GM18858 (cell line): ENCODE data around the gene FBN1.

Source experiments
- ATAC-seq: cut with Tn5 transposase; IDR thresholded peaks from one replicate; pipeline ENCODE4 v1.9.1; 2021; ENCODE audit not compliant: unreplicated experiment

Gene FBN1

DNA sequence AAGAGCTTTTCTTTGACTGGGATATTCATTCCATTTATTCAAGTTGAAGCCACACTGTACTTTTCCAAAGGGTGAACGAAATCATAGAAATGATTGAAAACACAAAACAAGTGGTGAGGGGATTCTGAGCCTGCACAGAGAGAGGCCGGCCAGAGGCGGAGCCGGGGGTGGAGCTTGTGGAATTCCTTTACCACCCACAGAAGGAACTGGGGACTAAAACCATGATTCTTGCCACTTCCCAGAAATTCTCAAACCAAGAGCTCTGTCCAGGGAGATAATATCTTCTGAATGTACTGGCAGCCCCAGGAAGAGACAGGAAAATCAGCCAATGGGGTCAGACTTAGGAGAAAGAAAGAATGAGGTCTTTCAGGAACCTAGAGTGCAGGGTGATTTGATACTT, 20.8 kb downstream of the FBN1 start:
- ATAC-seq = no peak

DNA sequence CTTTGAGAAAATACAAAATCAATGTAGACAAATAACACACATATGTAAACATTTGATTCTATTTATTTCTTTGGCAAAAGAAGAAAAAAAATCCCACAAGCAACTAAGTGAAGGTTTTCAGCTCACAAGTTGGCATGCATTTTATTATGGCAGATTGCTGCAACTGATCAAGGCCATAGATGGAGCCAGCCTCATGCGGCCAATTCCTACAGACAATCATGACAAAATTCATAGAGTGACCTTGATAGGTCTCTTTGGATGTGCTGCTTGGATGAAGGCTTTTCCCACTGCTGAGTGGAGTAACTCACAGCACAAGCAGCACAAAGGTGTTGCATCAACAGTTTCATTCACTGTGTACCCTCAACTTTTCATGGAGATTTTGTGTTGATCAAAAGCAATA, 22.1 kb downstream of the FBN1 start:
- ATAC-seq = no peak

DNA sequence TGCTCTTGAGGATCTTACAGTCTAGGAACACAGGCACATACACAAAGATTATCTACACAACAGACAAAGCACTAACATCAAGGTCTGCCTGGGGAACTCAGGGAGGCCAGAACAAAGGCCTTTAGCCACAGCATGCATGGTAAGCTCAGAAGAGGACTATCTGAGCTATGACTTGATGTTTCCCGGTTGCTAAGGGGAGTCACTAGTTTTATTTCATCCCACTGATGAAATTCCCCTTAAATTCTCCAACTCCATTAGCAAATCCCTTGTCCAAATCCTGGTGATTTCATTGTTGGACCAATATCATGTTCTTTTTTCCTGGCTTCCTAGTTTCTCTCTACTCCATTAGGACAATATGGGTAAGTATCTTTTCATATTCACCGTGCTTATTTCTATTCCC, 23.3 kb downstream of the FBN1 start:
- no peak for ATAC-seq

DNA sequence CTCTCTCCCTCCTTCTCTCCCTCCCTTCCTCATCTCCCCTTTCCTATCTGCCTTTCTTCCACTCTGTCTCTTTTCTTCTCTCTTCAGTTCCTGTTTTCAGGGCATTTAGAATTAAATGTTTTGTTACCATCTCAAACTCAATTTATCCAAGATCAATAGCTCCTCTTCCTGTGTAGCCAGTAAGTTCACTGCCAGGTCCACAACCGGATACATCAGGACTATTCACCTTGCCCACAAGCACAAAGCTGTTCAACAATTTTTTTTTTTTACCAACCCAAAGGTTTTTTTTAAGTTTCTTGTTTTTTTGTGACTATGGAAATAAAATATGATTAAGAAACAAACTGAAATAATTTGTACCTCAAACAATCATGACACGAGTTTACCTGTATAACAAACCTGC, 26.1 kb downstream of the FBN1 start:
- no peak for ATAC-seq

DNA sequence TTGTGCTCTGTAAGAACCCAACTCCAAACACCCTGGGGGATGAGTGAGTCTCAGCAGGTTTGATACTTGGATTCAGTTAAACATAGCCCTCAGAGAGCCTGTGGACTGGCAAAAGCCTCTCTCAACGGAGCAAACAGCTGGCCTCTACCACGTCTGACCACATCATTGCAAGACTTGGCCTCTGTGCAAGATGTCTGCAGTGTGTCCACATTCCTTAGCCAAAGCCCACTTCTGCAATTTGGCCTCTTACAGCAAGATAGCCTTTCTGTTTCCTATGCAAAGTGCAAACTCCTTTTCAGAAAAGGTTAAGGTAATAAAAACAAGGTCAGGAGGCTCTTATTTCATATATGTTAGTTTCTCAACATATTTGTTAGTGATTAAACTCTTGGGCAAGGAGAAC, 27.9 kb downstream of the FBN1 start:
- no peak for ATAC-seq

DNA sequence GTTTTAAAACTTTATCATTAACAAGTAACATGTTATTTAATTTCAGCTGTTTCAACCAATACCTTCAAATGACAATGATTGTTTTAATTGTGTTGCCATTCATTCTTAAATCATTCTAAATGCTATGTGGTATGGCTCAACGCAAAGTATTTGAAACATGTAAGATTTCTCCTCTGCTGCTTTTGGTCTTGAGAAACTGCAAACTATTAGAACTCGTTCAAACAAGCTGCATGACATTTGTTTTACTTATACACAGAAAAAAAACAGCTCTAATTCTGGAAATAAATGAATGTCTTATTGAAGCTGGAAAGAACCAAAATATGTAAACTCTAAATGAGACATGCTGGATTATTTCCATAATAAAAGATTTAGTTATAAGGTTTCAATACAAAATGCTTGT, 29.3 kb downstream of the FBN1 start:
- no peak for ATAC-seq

DNA sequence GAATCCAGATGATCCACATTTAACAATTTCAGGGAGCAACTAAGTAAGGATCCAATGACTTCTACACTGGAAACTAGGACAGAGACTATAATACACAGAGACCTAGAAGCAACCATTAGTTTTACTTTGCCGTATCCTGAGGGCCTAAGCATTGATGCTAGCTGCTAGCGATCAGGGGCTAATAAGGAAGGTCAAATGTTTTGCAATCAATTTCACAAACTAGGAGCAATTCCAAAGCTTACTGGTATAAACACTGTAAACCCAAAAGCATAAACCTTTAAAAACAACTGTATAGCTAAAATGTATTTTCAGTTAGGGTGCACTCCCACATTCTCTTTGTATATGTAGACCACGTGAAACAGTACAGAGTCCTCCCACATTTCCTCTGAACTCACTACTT, 31.5 kb downstream of the FBN1 start:
- ATAC-seq = no peak

DNA sequence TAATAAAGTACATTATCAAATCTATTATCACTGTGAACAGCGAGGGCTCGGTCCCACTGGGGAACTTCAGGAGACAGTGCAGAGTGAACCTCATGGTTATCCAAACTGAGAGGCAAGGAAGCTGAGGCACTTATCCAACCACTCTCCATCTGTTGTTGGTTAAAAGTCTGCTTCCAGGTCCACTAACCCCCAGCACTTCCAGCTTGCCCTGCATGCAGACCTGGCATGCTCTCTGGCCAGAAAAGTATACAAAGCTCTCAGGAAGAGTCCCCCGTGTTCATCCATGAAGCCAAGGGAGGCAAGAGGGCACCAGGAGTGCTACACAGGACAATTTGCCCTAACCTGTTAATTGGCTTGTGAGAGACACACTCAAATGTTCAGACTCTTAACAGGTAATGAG, 36.0 kb downstream of the FBN1 start:
- no peak for ATAC-seq

DNA sequence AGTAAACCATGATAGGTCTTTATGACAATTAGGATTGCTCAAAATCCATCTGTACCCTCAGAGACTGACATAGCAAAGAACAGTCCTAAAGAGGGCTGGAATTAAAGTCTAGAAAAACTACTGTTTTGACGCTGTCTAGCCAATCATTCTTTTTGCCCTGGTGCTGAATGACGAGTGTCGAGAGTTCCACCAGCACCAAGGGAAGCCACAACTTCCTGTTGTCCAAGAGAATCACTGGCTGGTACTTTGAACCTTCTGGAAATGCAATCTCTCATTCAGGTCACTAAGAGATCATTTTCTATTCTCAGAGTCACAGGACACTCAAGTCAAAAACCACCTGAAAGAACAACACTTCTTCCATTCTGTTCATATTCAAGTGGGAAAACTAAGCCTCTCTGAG, 37.7 kb downstream of the FBN1 start:
- no peak for ATAC-seq

DNA sequence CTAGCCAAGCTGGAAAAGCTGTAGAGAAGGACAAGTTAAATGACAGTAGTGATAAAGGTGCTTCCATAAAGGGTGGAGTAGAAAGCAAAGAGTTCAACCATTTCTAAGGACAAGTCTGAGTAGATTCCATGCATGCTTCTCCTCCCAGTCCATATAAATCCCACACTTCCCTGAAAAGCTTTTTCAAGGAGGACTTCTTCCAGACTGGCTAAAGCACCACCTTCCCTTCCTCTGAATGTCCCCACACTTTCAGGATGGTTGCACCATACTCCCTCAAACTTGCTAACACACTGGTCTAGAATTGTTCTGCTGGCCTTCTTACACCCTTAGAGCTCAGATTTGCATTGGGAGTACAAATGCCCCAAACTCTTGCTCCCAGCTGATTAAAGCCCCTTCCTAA, 40.9 kb downstream of the FBN1 start:
- no peak for ATAC-seq

DNA sequence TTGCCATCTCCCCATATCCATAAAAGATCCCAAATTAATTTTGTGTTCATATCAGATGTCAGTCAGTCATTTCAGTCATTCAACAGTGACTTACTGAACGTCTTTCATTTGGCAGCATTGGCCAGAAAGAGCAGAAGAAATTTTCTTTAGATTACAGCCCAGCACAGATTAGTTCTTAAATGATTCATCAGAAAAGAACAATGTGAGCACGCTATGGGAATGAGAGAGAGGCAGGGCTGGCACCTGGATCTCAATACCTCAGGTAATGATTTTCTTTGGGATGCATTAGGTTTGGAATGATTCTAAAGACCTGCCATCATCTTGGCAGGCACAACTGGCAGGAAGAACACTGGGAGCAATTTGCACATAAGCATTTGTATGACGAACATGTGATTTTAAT, 41.6 kb downstream of the FBN1 start:
- ATAC-seq = no peak

DNA sequence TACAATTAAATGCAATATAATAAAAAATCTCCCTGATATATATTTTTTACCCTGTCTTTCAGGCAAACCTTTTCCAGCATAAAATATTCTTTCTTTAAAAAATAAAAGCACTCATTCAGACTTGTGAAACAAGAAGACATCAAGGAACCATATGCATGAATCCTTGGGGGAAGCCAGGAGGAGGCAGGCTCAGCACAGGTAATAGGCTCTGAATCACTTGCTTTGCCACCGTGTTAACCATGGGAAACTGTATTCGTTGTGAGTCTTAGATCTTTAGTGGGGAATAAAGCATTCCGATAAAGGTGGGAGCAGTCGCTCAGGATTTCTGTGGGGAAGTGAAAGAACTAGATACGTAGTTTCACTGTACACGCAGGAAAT, 42.4 kb downstream of the FBN1 start:
- no peak for ATAC-seq

DNA sequence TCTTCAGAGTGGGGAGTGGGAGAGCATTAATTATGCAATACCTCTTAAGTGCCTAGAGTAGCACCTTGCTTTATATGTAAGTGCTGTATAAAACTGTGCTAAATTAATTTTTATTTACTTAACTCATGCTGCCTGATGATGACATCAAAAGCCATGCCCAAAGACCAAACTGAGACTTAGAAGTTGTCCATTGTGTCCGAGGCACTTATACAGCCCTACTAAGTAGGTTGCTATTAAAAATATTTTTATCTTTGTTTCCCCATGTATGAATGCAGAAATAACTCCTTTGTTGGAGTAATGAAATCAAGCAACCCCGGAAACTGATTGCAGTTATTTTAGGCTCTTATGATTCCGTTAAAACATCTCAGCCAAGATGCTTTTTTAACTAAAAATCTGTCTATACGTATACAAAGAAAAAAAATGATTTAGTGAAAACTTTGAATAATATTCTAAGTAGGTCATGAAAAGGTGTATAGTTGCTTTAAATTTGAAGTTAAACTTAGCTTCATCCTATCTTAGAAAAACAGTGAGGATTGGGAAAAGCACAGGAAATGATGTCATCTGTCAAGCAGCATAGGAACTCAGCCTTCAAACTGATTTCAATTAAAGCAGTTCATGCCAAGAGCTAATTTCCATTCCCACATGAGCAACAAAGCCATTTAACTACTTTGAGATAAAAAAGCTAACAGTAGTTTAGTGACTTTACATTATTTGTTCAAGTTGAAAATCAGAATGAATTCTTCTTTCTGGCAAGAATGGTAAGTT, 43.0 kb downstream of the FBN1 start:
- no peak for ATAC-seq

DNA sequence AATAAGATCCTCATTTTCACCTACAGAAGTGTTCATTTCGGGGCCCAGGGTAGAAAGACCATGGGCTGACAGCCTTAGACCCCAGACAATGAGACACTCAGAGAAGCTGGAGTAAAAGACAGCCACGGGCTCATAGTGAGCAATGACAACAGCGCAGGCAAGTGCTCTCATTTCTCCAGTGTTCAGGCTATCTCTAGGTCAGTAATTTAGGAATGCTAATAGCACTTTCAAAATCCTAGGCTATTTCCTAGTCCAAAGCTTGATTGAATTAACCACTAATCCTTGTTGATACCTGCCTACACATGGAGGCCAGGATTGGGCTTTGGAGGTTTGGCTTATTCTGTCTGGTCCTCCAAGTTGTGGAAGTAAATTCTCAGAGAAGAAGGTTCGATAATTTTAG, 44.4 kb downstream of the FBN1 start:
- no peak for ATAC-seq

DNA sequence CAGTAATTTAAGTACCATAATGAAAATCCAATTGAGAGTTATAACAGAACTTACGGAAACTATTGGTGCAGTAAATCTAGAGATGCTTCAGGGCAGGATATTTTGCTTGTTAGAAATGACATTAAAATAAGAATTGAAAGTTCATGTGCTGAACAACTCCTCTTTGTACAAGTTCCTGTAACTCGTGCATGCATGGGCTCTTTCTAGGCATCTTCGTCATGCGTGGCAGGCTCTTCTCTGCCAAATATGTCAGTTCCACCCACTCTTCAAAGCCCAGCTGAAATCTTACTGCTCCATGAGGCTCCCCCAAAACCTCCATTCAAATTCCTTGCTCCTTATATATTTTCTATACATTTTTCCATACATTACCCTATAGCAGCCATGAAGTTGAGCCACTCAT, 48.7 kb downstream of the FBN1 start:
- ATAC-seq = peak; percentile 17

DNA sequence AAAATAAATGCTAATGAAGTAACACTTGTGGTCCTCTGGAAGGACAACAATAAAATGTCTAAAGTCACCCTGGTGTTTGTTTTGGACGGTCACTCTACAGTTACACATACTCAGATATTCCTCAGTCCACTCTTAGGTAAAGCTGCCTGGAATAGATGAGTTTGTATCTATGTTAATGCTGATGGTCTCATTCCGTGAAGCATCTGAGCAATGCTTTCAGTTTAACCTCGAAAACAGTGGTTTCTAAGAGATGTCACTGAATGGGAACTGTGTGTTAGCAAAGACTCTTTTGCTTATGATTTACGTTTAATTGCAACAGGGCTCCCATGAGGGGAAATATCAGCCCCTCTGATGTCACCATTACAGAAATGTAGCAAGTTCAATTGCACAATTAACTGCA, 49.1 kb downstream of the FBN1 start:
- peak; percentile 28 for ATAC-seq

DNA sequence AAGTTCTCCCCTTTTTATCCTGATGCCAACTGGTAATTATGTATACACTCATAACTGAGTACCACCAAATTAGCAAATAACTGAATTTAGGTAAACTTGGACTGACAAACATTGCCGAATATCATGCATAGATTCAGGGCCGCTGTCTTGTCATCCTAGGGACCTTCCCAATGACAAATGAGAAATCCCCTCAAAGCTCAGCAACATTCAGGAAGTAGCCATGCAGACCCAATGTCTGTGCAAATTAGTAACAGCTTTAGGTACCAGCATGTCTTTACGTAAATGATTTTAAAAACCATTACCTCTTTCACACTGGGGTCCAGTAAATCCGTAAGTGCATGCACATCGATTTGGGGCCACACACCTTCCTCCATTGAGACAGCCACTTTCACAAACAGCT, 49.5 kb downstream of the FBN1 start:
- ATAC-seq = peak; percentile 44

DNA sequence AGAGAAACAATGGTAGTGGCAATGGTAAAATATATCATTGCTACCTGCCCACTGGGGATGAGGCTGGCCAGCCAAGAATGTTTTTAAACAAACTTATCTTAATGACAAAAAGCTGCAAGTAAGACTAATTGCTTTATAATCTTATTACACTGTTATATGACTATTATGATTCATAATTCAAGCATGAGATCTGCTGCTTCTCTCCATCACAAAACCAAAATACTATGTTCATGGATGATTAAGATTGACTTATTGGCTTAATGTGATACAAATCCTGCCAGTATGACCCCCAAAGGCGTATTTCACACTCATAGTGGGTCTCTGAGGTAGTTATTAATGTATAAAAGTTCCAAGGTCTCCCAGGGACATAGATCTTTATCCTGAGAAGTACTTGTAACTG, 52.6 kb downstream of the FBN1 start:
- ATAC-seq = no peak

DNA sequence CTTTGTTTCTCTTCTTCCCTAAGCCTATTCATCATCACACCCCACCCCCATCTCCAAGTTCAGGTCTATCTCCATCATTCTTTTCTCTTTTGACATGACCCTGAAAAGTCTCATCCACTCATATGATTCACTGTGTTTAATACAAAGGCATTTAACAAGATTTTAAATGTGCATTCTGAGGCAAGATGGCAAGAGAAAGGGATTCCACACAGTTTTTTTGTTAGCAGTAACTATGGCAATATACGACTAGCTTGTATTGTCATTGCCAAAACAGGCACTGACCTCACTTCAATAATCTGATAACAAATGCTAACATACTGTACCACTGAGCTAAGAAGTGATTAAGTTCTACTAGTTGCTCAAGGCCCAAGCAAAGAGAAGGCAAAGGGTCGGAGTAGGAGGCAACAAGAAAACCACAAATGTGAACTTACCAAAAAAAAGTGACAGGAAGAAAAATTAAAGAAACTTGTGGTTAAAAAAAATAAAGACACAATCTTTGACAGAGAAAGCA, 53.2 kb downstream of the FBN1 start:
- ATAC-seq = no peak

DNA sequence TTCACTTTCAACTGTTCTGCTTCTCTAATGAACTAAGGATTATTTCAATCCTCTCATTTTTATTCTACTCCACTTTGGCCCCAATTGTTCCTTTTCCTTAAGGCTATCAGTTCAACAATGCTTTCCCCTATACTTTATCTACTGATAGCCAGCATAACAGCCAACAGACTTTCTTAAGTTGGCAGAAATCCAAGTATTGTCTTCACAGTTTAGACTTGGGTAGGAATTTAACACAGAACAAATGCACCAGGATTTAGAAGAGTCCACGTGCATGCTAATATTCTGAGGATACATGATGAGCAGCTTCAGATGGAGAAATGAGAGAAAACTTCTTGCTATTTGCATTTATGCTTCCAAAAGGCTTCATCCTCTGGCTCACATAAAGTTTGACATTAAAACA, 54.8 kb downstream of the FBN1 start:
- ATAC-seq = no peak

DNA sequence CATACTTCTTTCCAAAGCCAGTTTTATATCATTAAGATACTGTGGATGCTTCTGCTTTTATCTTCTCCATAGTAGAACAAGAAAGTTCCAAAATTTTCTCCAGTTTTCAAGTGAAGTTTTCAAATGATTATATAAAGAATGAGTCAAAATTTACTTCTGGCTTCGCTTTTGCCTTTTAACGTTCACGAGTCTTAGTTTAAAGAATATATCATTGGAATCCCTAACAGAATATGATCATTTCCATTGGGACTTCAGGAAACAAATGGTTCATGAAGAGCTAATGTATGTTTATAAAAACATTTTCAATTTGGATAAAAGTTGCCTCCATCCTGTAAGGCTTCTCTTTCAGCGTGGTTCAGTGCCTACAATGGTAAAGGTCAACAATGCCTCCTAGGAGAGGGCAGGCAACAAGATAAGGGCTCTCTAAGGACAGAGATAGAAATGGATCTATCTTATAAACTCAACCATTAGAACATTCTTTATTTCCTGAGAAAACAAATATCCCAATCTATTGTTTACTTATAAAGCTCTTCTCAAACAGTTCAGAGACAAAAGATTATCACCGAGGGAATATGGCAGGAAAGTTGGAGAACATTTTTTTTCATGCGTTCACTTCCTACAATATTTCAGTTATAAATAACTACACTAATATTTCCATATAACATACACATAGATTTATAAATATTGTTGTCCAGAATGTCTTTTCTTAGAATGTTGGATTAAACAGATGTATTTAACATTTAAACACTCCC, 60.5 kb downstream of the FBN1 start:
- no peak for ATAC-seq

DNA sequence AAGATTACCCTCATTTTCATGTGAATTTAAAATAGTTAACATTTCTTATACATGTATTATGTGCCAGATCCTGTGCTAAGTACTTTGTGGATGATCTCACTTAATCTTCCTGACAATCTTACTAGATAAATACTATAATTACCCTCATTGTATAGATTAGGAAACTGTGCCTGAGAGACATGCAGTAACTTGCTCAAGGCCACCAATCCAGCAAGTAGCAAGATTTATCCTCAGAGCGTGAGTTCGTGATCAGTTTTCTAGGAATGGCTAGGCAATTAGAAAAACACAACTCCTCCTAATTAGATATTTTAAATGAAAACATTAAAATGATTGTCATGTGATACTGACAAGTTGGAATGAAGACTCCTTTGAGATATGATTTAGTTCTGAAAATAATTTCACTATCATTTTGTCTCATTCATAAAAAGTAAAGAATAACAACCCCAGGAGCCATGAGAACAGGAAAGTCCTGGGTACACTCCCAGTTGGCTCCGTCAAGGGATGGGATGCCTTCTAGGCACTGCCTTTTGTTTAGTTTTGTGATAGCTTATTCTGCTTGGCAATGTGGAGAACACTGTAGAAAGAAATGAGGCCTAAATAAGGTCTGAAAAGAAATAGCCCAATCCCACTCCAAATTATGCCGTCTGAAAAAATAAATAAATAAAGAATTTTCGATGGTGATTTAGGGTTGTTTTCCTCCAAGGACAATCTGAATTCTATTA, 61.3 kb downstream of the FBN1 start:
- no peak for ATAC-seq
